SK-N-SH (cell line): ENCODE data around the gene MEGF6. TPM values are rescaled to one million over a fixed set of nuclear protein-coding genes. Genes with fewer than 3 reads are reported as not detected.

ENCODE experiments used
- CTCF ChIA-PET: fragments of 300-600, 350-600 bp; formaldehyde crosslinking; extraction: SDS; loops from one replicate; lab custom pipeline; 2021; lab: Yijun Ruan, JAX
- POLR2A ChIA-PET: fragments of 350-600 bp; sonication (Branson Sonifier 250); formaldehyde crosslinking; extraction: SDS; loops from one replicate; lab custom pipeline; 2020; ENCODE audit warnings: antibody characterized with exemption, inconsistent platforms; lab: Yijun Ruan, JAX
- DNase-seq: peaks from one replicate; pipeline ENCODE4 v3.0.0; 2012
- H2AFZ ChIP-seq: fragments of 200-600 bp; sonication (generic); 2 replicates; pipeline ENCODE4 v1.8.1; 2016; ENCODE audit warnings: antibody characterized with exemption, mild to moderate bottlenecking, low read depth
- H3F3A ChIP-seq: fragments of 200-600 bp; sonication (generic); replicated peaks from 2 replicates; pipeline ENCODE3; 2016; ENCODE audit warnings: antibody characterized with exemption, mild to moderate bottlenecking; ENCODE audit not compliant: insufficient read depth
- H3K27ac ChIP-seq, 2 experiments: fragments of 200-500 bp in 1 of 2; fragments of 200-600 bp in 1 of 2; sonication (Bioruptor generic) in 1 of 2; sonication (generic), shearing (Covaris generic) in 1 of 2; 2 replicates each; pipeline versions ENCODE4 v1.5.1 to v1.6.1; 2014 to 2016; ENCODE audit warnings: low read depth in 2 of 2, inconsistent platforms in 1 of 2, low read length in 1 of 2, mild to moderate bottlenecking in 1 of 2, mixed read lengths in 1 of 2
- H3K27me3 ChIP-seq: fragments of 200-600 bp; sonication (generic), shearing (Covaris generic); 2 replicates; pipeline ENCODE4 v1.6.1; 2016; ENCODE audit warnings: mixed run types; ENCODE audit not compliant: insufficient read depth
- H3K36me3 ChIP-seq, 2 experiments: fragments of 200-500 bp in 1 of 2; fragments of 200-600 bp in 1 of 2; sonication (Bioruptor generic) in 1 of 2; sonication (generic) in 1 of 2; replicated peaks in 1 of 2; 2 replicates each; pipeline versions ENCODE3 to v1.5.1; 2014 to 2016; ENCODE audit warnings: low read length in 1 of 2, mild to moderate bottlenecking in 1 of 2; ENCODE audit not compliant: insufficient read depth in 2 of 2, control insufficient read depth in 1 of 2
- H3K4me1 ChIP-seq, 2 experiments: fragments of 200-500 bp in 1 of 2; fragments of 200-600 bp in 1 of 2; sonication (Bioruptor generic) in 1 of 2; sonication (generic), shearing (Covaris generic) in 1 of 2; 2 replicates each; pipeline versions ENCODE4 v1.5.1 to v1.6.1; 2014 to 2016; ENCODE audit warnings: low read depth in 1 of 2, low read length in 1 of 2, mixed run types in 1 of 2; ENCODE audit not compliant: insufficient read depth in 2 of 2, control insufficient read depth in 1 of 2
- H3K4me2 ChIP-seq: fragments of 200-600 bp; sonication (generic), shearing (Covaris generic); 2 replicates; pipeline ENCODE4 v1.6.1; 2017; ENCODE audit warnings: mixed run types
- H3K4me3 ChIP-seq, 2 experiments: fragments of 200-500 bp in 1 of 2; fragments of 200-600 bp in 1 of 2; sonication (Bioruptor generic) in 1 of 2; sonication (generic), shearing (Covaris generic) in 1 of 2; 2 replicates each; pipeline versions ENCODE4 v1.5.1 to v1.8.1; 2014 to 2016; ENCODE audit warnings: low read depth in 2 of 2, inconsistent platforms in 1 of 2, low read length in 1 of 2, mild to moderate bottlenecking in 1 of 2, mixed read lengths in 1 of 2, moderate library complexity in 1 of 2
- H3K79me2 ChIP-seq: fragments of 200-600 bp; sonication (generic); 2 replicates; pipeline ENCODE4 v1.8.1; 2017; ENCODE audit warnings: mild to moderate bottlenecking; ENCODE audit not compliant: insufficient read depth
- H3K9ac ChIP-seq: fragments of 200-600 bp; sonication (generic); 2 replicates; pipeline ENCODE4 v1.6.1; 2017; ENCODE audit warnings: mixed run types
- H3K9me2 ChIP-seq: fragments of 200-600 bp; sonication (generic); 2 replicates; pipeline ENCODE4 v1.6.1; 2017; ENCODE audit warnings: mixed run types
- H3K9me3 ChIP-seq: fragments of 200-600 bp; sonication (generic); 2 replicates; pipeline ENCODE4 v1.6.1; 2017; ENCODE audit warnings: mixed run types, mild to moderate bottlenecking, moderate library complexity
- H4K20me1 ChIP-seq: fragments of 200-600 bp; sonication (generic); 2 replicates; pipeline ENCODE4 v1.6.1; 2017; ENCODE audit warnings: mild to moderate bottlenecking, mixed run types; ENCODE audit not compliant: insufficient read depth
- CHD2 ChIP-seq: fragments of 150-350 bp; IDR thresholded peaks from 2 replicates; pipeline ENCODE4 v1.6.1; 2018; ENCODE audit warnings: low read length; ENCODE audit not compliant: partially characterized antibody
- EP300 ChIP-seq, 2 experiments: IDR thresholded peaks; 2 replicates each; pipeline versions ENCODE4 v1.4.0 to v1.6.1; 2012; ENCODE audit warnings: borderline replicate concordance in 1 of 2, low read depth in 1 of 2, low read length in 1 of 2
- EZH2phosphoT487 ChIP-seq: fragments of 200-600 bp; sonication (generic); IDR thresholded peaks from 2 replicates; pipeline ENCODE4 v1.6.1; 2017; ENCODE audit warnings: low read depth, mixed run types, mild to moderate bottlenecking, antibody characterized with exemption, moderate library complexity, borderline replicate concordance
- FOXJ3 ChIP-seq: sonication (generic); formaldehyde crosslinking; IDR thresholded peaks from 2 replicates; pipeline ENCODE4 v1.5.1; 2020; ENCODE audit warnings: mild to moderate bottlenecking, missing genetic modification reagents
- FOXM1 ChIP-seq: IDR thresholded peaks from 2 replicates; pipeline ENCODE4 v1.4.0; 2012; ENCODE audit warnings: low read depth, mild to moderate bottlenecking
- MEF2A ChIP-seq: IDR thresholded peaks from 2 replicates; pipeline ENCODE4 v1.4.0; 2012; ENCODE audit warnings: low read depth, borderline replicate concordance
- MXI1 ChIP-seq: IDR thresholded peaks from 2 replicates; pipeline ENCODE4 v1.6.1; 2012; ENCODE audit warnings: mild to moderate bottlenecking, low read depth, low read length, improper control_type of control experiment
- NRF1 ChIP-seq: IDR thresholded peaks from 2 replicates; pipeline ENCODE4 v1.6.1; 2012; ENCODE audit warnings: low read depth, mild to moderate bottlenecking, low read length
- PBX3 ChIP-seq: IDR thresholded peaks from 2 replicates; pipeline ENCODE4; 2012
- POLR2AphosphoS5 ChIP-seq: IDR thresholded peaks from 2 replicates; pipeline ENCODE4 v1.6.1; 2012; ENCODE audit warnings: low read depth, low read length
- RAD21 ChIP-seq: IDR thresholded peaks from 2 replicates; pipeline ENCODE4 v1.6.1; 2012; ENCODE audit warnings: mild to moderate bottlenecking, low read length
- RCOR1 ChIP-seq: fragments of 150-350 bp; IDR thresholded peaks from 2 replicates; pipeline ENCODE4 v1.6.1; 2017; ENCODE audit warnings: antibody characterized with exemption, low read length
- RXRA ChIP-seq: IDR thresholded peaks from 2 replicates; pipeline ENCODE4 v1.4.0; 2012; ENCODE audit warnings: low read depth, mild to moderate bottlenecking, borderline replicate concordance
- SMC3 ChIP-seq: IDR thresholded peaks from 2 replicates; pipeline ENCODE4 v1.6.1; 2012; ENCODE audit warnings: low read depth, low read length, improper control_type of control experiment
- TAF1 ChIP-seq: IDR thresholded peaks from 2 replicates; pipeline ENCODE4 v1.6.1; 2012; ENCODE audit warnings: low read depth, mild to moderate bottlenecking, low read length, moderate library complexity, borderline replicate concordance
- TCF12 ChIP-seq: IDR thresholded peaks from 2 replicates; pipeline ENCODE4 v1.4.0; 2012
- TEAD4 ChIP-seq: IDR thresholded peaks from 2 replicates; pipeline ENCODE4 v1.4.0; 2012; ENCODE audit warnings: mild to moderate bottlenecking, borderline replicate concordance; ENCODE audit not compliant: insufficient read depth
- USF1 ChIP-seq: IDR thresholded peaks from 2 replicates; pipeline ENCODE4 v1.4.0; 2012; ENCODE audit warnings: low read depth, borderline replicate concordance
- WGBS: methylation state at CpG from one replicate; pipeline ENCODE4 v1.1.6; 2017; ENCODE audit warnings: low lambda C conversion rate; 5-methylcytosine and 5-hydroxymethylcytosine counted together
- polyA plus RNA-seq, 3 experiments: library from polyadenylated mRNA; depleted of rRNA; stranded (reverse); fragments of >200 nt; gene quantifications; 2 replicates each; pipeline ENCODE4 v1.2.3, GENCODE V29; 2012
- TF ChIP-seq, protein P1 (sequence below): fragments of 200-600 bp; sonication (generic); IDR thresholded peaks from 2 replicates; pipeline ENCODE4 v1.6.1; 2017; ENCODE audit warnings: antibody characterized with exemption, mild to moderate bottlenecking, moderate library complexity
- TF ChIP-seq, protein P2 (sequence below): IDR thresholded peaks from 2 replicates; pipeline ENCODE4 v1.4.0; 2012; ENCODE audit warnings: low read depth, borderline replicate concordance

The MEGF6 gene
- polyA plus RNA-seq, 1 of the 3 experiments (the other 2 are of a cell fraction), result 7.6 TPM

DNA sequence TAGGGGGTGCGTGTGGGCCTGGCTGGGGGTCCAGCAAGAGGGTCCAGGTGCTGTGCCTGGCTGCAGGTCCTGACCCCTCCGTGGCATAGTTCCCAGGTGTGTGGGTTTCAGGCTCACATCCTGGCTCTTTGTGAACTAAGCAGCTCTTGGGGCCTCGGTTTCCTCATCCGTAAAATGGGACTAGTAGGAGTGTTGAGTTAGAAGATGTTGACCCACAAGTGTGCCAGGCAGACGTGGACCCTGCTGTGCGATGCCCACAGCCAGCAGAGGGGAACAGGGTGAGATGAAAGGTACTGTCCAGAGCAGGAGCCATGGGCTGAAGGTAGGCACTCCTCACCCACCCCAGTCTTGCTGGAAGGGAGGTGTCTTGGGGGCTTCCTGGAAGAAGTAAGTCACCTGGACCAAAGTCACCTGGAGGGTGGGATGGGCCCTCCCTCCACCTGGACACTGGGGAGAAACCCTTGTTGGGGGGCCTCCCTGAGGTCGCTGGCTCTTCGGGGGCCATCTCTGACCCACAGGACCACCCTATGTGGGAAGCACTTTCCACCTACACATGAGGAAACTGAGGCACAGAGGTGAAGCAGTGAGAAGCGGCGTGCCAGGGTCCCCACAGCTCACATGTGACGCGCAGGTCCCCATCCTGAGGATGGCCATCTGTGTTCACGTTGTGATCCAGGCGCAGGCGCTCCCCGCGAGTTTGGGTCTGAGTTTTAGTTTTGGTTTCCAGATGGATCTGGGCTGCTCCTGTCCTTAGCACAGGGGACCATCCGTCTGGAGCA is 155.4 kb downstream of the MEGF6 start:
- H2AFZ ChIP-seq, result no peak overlapping the region
- no peak for DNase-seq

GRCh38 chr1:3454811-3455618 is 156.3 kb downstream of the MEGF6 start:
- ChIA-PET CTCF (interaction anchor here (1.1 to 4.1 kb wide), 4 partner anchors 11 to 269 kb away, joined by 3 to 114 read pairs (median 60); no protein-coding TSS in a partner anchor), POLR2A (no interaction called here)
- Histone ChIP-seq H3K36me3 (no peaks in the 10 kb centered on the region), H3K79me2 (no peaks in the 10 kb centered on the region), H3K27me3 (no peaks in the 10 kb centered on the region), H3K4me3 (peak overlapping the region in 1 of 2 experiments; percentile 48; a peak in 2 of 4 replicates), H3K4me1 (peaks cover 0 to 27% of the 10 kb centered on the region in 2 experiments; a peak in 1 of 4 replicates), H4K20me1 (no peaks in the 10 kb centered on the region), H3F3A (no peaks in the 10 kb centered on the region), H3K9ac (no peak overlapping the region), H3K4me2 (peak overlapping the region; percentile 72; the same call in 1 of the 2 replicates), H3K9me2 (no peaks in the 10 kb centered on the region), H3K27ac (no peak overlapping the region), H3K9me3 (no peaks in the 10 kb centered on the region), H2AFZ (peak overlapping the region; percentile 22; the same call in 1 of the 2 replicates)
- DNase-seq, result peak; percentile 74
- WGBS, result 19% methylated on average over 9 of the region's 46 CpGs
- TF ChIP-seq EP300 (IDR thresholded peaks at IDR 0.05; ENCODE audit: borderline replicate concordance in 1 of 2, low read depth in 1 of 2, low read length in 1 of 2), result no peak
- TF ChIP-seq SMC3, result no peak
- TF ChIP-seq RXRA, result no peak
- no peak for TF ChIP-seq NRF1
- TF ChIP-seq EZH2phosphoT487, result no peak
- TF ChIP-seq, protein P1, sequence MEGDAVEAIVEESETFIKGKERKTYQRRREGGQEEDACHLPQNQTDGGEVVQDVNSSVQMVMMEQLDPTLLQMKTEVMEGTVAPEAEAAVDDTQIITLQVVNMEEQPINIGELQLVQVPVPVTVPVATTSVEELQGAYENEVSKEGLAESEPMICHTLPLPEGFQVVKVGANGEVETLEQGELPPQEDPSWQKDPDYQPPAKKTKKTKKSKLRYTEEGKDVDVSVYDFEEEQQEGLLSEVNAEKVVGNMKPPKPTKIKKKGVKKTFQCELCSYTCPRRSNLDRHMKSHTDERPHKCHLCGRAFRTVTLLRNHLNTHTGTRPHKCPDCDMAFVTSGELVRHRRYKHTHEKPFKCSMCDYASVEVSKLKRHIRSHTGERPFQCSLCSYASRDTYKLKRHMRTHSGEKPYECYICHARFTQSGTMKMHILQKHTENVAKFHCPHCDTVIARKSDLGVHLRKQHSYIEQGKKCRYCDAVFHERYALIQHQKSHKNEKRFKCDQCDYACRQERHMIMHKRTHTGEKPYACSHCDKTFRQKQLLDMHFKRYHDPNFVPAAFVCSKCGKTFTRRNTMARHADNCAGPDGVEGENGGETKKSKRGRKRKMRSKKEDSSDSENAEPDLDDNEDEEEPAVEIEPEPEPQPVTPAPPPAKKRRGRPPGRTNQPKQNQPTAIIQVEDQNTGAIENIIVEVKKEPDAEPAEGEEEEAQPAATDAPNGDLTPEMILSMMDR, result no peak
- TF ChIP-seq FOXM1, result no peak
- no peak for TF ChIP-seq TCF12
- TF ChIP-seq, protein P2, sequence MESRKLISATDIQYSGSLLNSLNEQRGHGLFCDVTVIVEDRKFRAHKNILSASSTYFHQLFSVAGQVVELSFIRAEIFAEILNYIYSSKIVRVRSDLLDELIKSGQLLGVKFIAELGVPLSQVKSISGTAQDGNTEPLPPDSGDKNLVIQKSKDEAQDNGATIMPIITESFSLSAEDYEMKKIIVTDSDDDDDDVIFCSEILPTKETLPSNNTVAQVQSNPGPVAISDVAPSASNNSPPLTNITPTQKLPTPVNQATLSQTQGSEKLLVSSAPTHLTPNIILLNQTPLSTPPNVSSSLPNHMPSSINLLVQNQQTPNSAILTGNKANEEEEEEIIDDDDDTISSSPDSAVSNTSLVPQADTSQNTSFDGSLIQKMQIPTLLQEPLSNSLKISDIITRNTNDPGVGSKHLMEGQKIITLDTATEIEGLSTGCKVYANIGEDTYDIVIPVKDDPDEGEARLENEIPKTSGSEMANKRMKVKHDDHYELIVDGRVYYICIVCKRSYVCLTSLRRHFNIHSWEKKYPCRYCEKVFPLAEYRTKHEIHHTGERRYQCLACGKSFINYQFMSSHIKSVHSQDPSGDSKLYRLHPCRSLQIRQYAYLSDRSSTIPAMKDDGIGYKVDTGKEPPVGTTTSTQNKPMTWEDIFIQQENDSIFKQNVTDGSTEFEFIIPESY, result no peak
- no peak for TF ChIP-seq RCOR1

More for the DNA sequence above, 155.4 kb downstream of the MEGF6 start:
- Histone ChIP-seq H3K27ac (no peak overlapping the region), H3K79me2 (no peaks in the 10 kb centered on the region), H3K9ac (no peak overlapping the region), H3K9me3 (no peaks in the 10 kb centered on the region), H3K27me3 (no peaks in the 10 kb centered on the region), H3K4me3 (no peak overlapping the region), H4K20me1 (no peaks in the 10 kb centered on the region), H3K4me1 (peaks cover 0 to 33% of the 10 kb centered on the region in 2 experiments; a peak in 1 of 4 replicates), H3K9me2 (no peaks in the 10 kb centered on the region), H3F3A (no peaks in the 10 kb centered on the region), H3K4me2 (no peak overlapping the region), H3K36me3 (no peaks in the 10 kb centered on the region)
- ChIA-PET POLR2A (no interaction called here), CTCF (interaction anchor here (0.9 to 4.1 kb wide), 4 partner anchors 10 to 269 kb away, joined by 3 to 114 read pairs (median 51); no protein-coding TSS in a partner anchor)
- 83% methylated on average over 8 of the region's 18 CpGs for WGBS
- TF ChIP-seq MXI1, result no peak
- TF ChIP-seq CHD2, result no peak
- no peak for TF ChIP-seq FOXM1
- no peak for TF ChIP-seq POLR2AphosphoS5
- no peak for TF ChIP-seq RAD21
- no peak for TF ChIP-seq PBX3
- no peak for TF ChIP-seq TEAD4
- TF ChIP-seq USF1, result no peak
- no peak for TF ChIP-seq EZH2phosphoT487
- TF ChIP-seq FOXJ3 (CRISPR knock-in tag), result no peak
- no peak for TF ChIP-seq MEF2A
- TF ChIP-seq TAF1, result no peak
